ENCODE measurements around the gene FLCN.

The FLCN gene

DNA sequence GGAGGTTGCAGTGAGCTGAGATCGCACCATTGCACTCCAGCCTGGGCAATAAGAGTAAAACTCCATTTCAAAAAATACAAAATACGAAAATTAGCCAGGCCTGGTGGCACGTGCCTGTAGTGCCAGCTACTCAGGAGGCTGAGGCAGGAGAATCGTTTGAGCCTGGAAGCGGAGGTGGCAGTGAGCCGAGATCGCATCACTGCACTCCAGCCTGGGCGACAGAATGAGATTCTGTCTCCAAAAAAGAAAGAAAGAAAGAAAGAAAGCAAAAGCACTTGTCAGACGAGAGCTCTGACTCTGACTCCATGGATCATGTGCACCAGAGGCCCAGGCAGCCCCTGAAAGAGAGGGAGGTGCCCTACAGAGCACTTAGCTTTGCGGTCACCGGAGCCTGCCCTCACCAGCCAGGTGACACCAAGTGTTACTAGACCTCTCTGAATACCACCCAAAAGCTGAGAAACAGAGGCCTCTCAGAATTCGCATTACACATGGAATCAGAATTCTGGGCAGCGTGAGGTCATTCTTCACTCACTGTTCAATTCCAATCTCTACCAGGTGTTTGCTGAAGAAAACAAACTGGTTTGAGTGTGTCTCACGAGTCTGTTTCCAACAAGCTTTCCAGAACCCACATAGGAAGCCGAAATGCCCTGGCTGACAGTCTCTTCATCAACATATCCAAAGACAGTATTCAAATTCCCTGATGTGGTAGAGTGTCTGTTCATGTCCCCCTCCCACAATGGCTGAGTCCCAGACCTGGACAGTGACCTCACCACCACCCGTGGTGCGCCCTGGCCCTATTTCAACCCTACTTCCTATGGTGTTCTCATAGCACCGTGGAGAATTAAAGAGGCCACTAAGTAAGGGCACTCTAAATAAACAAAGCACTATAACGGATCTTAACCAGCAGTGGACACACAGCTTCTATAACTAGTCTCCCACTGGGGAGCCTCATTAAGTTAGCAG lies 1.5 kb downstream of the FLCN start:
- no peak for DNase-seq

DNA sequence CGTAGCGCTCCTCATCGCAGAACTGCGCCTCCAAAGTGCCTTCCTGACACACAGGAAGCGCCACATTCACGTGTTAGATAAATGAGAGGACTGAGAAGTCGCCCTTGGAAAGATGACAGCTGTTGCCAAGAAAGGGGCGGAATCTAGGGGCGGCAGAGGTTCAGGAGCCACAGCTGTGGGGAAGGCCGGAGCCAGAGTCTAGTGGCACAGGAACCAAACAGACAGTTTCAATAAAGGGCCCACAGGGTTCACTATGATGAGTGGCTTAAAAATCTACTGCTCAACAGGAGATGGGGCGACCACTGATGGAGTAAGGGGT lies 4.7 kb downstream of the FLCN start:
- no peak for DNase-seq

- no peak for DNase-seq
These were observed 5.2 kb downstream of the FLCN start for GRCh38 chr17:17231621-17232302.

GRCh38 chr17:17229416-17230384 lies 7.3 kb downstream of the FLCN start:
- DNase-seq = no peak

- no peak for DNase-seq
These were observed 8.3 kb downstream of the FLCN start for GRCh38 chr17:17228521-17229279.

- DNase-seq = no peak
These were observed 9.1 kb downstream of the FLCN start for GRCh38 chr17:17227608-17228520.

- DNase-seq = no peak
These were observed 10.3 kb downstream of the FLCN start for GRCh38 chr17:17226451-17227265.

DNA sequence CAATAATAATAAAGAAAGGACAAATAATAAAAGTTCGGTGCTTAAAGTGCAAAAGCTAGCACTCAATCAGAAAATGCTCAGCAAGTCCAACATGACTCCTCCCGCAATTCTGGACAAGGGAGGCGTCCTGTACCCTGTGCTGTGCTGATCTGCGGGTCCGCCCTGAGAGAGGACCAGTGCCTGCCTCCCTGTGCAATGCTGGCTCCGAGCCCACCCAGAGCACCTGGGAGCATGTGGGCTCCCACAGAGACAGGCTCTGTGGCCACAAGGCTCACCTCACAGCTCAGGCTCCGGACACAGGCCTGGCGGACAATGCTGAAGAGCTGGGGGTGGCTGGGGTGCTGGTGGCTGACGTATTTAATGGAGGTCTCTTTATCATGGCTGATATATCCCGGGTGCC lies 11.1 kb downstream of the FLCN start:
- no peak for DNase-seq

- no peak for DNase-seq
These were observed 12.8 kb downstream of the FLCN start for GRCh38 chr17:17224137-17224536.

DNA sequence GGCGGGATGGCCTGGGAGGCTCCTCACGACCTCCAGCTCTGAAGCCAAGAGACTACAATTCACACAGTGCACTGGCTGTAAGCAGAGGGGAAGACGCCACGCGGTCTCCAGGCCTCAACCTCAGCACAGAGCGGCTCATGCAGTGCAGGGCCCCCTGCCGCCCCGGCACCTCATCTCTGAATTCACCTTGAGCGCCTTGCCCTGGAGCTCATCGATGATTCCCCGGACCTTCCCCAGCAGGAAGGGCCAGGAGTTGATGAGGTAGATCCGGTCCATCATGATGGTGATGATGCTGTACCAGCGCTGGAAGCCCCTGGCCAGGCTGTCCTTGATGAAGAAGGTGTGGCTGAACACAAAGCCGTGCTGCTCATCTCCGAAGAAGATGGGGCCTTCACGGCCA lies 13.2 kb downstream of the FLCN start:
- DNase-seq = no peak

DNA sequence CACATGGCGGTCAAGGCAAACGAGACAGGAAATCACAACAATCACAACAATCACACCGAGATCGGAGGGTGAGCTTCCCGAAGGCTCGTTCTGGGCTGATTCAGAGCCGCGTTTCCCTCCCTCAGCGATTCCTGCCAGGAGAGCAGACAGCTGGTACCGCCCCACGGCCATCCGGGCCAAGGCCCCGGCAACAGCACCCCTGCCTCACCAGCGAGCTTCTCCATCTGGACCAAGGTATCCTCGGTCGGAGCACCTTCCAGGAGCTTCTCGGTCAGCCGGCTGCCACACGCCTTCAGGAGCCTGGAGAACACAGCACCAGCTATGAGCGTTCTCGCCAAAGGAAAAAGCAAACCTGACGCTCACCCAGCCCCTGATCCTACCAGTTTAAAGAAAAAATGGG lies 15.6 kb downstream of the FLCN start:
- no peak for DNase-seq

DNA sequence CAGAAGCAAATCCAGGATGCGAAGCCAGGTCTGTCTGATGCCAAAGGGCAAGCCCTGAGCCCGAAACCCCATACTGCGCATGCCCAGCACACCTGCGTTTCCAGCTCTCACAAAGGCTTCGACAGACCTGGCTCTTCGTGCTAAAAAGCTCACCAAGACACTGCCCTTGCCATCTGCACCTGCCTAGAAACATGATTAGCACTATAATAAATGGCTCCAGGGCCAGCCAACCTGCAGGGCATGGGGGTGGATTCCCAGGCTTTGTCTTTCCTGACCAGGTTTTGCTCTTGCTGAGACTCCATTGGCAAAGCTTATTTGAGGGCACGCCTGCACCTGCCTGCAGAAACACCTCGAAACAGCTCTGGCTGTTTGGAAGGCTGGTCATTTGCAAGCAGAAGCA lies 16.4 kb downstream of the FLCN start:
- DNase-seq = no peak

DNA sequence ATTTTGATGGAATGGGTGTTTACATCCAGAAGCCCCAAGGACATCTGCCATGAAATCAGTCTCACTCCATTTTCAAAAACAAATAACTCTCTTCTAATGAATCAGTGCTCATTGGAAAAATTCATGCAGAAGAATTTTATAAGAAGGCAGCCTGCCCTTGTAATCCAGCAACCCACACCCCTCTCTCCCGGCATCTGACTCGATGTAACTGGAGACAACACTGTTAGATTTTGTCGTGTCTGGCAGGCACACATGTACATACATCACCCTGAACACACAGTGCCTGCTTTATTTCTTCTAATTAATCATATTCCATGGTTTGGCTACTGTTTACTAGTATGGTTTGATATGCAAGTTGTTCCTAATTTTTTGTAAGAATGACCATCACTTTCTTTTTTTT lies 19.0 kb downstream of the FLCN start:
- DNase-seq = no peak

GRCh38 chr17:17216776-17217175 lies 20.2 kb downstream of the FLCN start:
- no peak for DNase-seq

DNA sequence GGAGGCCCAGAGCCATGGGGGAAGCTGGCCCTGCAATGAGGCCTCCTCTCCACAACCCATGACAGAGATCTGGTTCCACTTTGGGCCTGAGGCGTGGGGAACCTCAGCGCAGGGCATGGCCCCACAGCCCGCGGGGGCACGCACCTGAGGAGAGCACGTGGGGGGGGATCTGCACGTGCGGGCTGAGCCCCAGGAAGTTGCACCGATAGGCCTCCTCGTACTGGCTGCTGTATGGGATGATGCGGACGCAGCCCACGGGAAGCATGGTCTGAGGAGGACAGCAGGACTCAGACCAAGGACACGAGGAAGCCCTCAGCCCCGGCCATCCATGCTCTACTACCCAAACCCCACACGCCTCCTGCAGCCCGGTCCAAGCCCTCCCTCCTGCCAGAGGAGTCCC lies 20.7 kb downstream of the FLCN start:
- no peak for DNase-seq

DNA sequence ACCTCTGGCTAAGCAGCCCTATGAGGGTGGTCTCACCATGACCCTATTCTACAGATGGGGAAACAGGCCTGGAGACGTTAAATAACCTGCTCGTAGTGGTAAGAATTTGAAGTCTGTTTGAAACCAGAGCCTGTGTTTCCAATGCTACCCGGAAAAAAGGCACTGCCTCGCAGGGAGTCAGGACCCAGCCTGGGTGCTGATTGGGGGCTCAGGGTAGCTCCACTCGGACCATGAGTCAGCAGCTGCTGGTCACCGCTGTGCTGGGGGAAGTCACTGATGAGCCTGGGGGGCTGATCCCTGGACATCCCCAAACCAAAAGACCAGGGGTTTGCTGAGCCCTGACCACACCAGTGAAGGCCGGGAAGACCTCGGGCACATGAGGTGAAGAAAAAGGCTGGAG lies 21.4 kb downstream of the FLCN start:
- DNase-seq = no peak

GRCh38 chr17:17214646-17215436 lies 22.1 kb downstream of the FLCN start:
- DNase-seq = no peak

DNA sequence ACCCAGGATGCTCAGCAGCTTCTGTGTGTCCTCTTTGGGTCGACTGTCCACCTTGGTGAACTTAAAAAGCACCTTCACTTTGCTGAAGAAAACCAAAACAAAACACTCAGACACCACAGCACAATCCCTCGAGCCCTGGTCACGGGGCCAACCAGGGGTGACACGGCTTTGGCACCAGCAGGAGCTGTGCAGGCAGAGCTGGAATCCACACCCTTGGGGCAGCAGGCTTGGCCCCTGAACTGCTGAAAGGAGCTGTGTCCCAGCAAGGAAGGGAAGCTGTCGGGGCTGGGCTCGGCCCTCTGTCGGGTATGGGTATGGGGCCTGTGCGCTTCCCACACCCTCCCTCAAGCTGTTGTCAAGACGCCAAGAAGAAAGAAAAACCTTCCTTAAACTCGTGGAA lies 23.2 kb downstream of the FLCN start:
- DNase-seq = no peak

GRCh38 chr17:17207998-17208397 lies 29.0 kb downstream of the FLCN start:
- DNase-seq = no peak

DNA sequence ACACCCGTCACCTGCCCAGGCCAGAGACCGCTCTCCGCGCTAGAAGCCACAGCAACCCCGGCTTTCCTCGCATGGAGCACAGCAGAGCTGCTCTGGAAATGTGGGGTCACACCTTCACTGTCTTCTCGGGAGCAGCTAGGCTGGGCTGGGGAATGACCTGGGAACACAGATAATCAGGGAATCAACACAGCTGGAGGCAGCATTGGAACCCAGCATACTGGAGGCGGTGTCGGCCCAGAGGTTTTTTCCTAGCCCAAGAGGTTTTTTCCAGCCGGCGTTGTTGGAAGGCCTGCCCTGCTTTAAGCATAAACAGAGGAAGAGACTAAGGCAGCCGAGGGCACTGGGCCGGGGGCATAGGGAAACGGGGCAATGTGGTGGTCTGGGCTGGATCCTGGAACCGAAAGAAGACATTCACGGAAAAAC lies 30.0 kb downstream of the FLCN start:
- no peak for DNase-seq

All from activated CD4-positive, CD25-positive, alpha-beta regulatory T cell (primary cell).